ENCODE data around the gene DCHS2. TPM values are rescaled to one million over a fixed set of nuclear protein-coding genes. Genes with fewer than 3 reads are reported as not detected.

DCHS2 gene
- total RNA-seq, 6 donors from 2014 or later: 0.20 to 1.1 (median 0.80) TPM; not detected in 2

DNA sequence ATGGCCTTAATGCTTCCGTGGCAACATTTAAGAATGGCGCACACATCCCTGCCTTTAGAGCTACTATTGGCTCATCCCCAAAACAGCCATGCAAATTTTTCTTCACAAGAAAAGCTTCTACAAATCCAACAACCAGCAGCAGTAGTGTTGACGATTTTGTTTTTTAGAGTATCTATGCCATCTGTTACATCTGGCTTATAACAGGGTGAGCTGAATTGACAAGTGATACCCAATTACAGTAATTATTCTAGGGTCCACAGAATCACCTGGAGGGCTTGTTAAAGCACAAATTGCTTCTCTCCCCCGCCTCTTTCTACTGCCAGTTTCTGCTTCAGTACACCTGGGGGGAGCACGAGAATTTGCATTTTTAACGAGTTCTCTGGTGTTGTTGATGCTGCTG, 34.1 kb downstream of the DCHS2 start:
- H3K36me3 ChIP-seq: no peaks in the 10 kb centered on the region
- no peaks in the 10 kb centered on the region for H3K4me1 ChIP-seq
- no peak overlapping the region for H3K4me3 ChIP-seq
- H3K9me3 ChIP-seq: no peaks in the 10 kb centered on the region
- H3K27ac ChIP-seq: no peak overlapping the region
- H3K27me3 ChIP-seq: no peaks in the 10 kb centered on the region
- DNase-seq: no peak
- 82 to 83% methylated on average over 6 of the region's 6 CpGs for WGBS, 2 donors
- no peak for TF ChIP-seq POLR2AphosphoS5 (IDR thresholded peaks at IDR 0.05)
- no peak for TF ChIP-seq EP300 (IDR thresholded peaks at IDR 0.05)
- no peak for ATAC-seq (ENCODE audit: low FRiP score in 2 of 2)

DNA sequence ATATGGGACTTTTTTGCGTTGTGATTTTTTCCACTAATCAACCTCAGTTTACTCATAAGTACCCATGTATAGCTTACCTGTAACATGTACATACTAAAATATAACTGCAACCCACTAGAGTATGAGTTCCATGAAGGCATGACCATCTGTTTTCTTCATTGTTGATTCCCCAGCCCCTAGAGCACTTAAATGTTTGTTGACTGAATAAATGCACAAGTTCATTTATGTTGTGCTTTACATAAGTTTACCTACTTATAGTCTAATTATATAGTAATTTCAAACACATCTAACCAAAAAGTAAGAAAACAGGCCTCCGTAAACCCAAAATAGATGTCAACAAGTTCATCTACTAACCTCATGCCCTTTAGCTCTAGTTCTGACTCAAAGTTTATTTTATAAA, 34.7 kb downstream of the DCHS2 start:
- Histone ChIP-seq H3K36me3 (no peaks in the 10 kb centered on the region), H3K27me3 (no peaks in the 10 kb centered on the region), H3K9me3 (no peaks in the 10 kb centered on the region), H3K27ac (no peak overlapping the region), H3K4me1 (no peaks in the 10 kb centered on the region), H3K4me3 (no peak overlapping the region)
- DNase-seq (no peak), ATAC-seq (ENCODE audit: low FRiP score in 2 of 2) (no peak)
- TF ChIP-seq POLR2AphosphoS5 (IDR thresholded peaks at IDR 0.05) (no peak), EP300 (IDR thresholded peaks at IDR 0.05) (no peak), POLR2A (IDR thresholded peaks at IDR 0.05) (no peak)
- TF ChIP-seq, protein P1, sequence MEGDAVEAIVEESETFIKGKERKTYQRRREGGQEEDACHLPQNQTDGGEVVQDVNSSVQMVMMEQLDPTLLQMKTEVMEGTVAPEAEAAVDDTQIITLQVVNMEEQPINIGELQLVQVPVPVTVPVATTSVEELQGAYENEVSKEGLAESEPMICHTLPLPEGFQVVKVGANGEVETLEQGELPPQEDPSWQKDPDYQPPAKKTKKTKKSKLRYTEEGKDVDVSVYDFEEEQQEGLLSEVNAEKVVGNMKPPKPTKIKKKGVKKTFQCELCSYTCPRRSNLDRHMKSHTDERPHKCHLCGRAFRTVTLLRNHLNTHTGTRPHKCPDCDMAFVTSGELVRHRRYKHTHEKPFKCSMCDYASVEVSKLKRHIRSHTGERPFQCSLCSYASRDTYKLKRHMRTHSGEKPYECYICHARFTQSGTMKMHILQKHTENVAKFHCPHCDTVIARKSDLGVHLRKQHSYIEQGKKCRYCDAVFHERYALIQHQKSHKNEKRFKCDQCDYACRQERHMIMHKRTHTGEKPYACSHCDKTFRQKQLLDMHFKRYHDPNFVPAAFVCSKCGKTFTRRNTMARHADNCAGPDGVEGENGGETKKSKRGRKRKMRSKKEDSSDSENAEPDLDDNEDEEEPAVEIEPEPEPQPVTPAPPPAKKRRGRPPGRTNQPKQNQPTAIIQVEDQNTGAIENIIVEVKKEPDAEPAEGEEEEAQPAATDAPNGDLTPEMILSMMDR (IDR thresholded peaks at IDR 0.05): no peak
- WGBS, 2 donors: 96 to 97% methylated on average over 2 of the region's 2 CpGs

DNA sequence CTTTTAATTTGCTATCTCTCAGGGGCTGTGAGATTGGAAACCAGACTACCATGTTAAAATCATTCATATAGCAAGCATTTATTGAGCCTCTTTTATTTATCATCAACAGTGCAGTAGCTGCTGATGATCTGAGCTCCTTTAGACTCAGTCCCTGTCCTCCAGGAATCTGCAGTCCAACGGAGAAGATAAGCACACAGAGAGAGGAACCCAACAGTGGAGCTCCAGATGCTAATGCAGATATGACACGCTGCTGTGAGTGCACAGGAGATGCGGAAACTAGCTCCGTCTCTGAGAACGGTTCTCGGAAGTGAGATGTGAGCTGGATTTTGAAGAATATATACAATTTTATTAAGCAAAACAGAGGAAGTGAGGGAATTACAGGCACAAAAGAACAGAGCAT, 35.4 kb downstream of the DCHS2 start:
- Histone ChIP-seq H3K4me3 (no peak overlapping the region), H3K36me3 (no peaks in the 10 kb centered on the region), H3K9me3 (no peaks in the 10 kb centered on the region), H3K4me1 (no peaks in the 10 kb centered on the region), H3K27ac (no peak overlapping the region), H3K27me3 (no peaks in the 10 kb centered on the region)
- 68 to 75% methylated on average over 6 of the region's 6 CpGs for WGBS, 2 donors
- ATAC-seq (ENCODE audit: low FRiP score in 2 of 2) (no peak), DNase-seq (no peak)
- TF ChIP-seq POLR2A (IDR thresholded peaks at IDR 0.05) (no peak), POLR2AphosphoS5 (IDR thresholded peaks at IDR 0.05) (no peak), EP300 (IDR thresholded peaks at IDR 0.05) (no peak)
- TF ChIP-seq, protein P1 (IDR thresholded peaks at IDR 0.05): no peak

DNA sequence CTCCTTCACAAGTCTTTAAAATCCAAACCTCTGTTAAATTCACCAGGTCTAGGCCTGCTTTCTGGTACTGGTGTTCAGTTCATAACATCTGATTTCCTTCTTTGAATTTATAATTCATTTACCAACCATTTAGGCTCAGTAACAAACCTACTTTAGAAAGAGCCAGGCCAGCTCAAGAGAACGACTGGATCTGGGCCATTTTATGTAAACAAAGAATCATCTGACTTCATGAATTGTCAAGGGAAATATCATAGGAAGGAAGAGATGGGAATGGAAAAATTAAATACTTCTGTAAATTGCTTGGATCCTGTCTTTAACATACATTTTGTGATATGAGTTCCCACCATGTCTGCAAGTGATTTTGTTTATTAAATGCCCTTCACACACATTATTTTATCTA, 36.5 kb downstream of the DCHS2 start:
- no peaks in the 10 kb centered on the region for H3K4me1 ChIP-seq
- WGBS, 2 donors: 26 to 31% methylated on average over 1 of the region's 1 CpG
- no peaks in the 10 kb centered on the region for H3K9me3 ChIP-seq
- TF ChIP-seq POLR2AphosphoS5 (IDR thresholded peaks at IDR 0.05) (no peak), POLR2A (IDR thresholded peaks at IDR 0.05) (no peak), EP300 (IDR thresholded peaks at IDR 0.05) (no peak)
- TF ChIP-seq, protein P1 (IDR thresholded peaks at IDR 0.05): no peak
- DNase-seq: no peak
- no peak for ATAC-seq (ENCODE audit: low FRiP score in 2 of 2)
- H3K4me3 ChIP-seq: no peak overlapping the region
- no peaks in the 10 kb centered on the region for H3K27me3 ChIP-seq
- H3K36me3 ChIP-seq: no peaks in the 10 kb centered on the region
- no peak overlapping the region for H3K27ac ChIP-seq

DNA sequence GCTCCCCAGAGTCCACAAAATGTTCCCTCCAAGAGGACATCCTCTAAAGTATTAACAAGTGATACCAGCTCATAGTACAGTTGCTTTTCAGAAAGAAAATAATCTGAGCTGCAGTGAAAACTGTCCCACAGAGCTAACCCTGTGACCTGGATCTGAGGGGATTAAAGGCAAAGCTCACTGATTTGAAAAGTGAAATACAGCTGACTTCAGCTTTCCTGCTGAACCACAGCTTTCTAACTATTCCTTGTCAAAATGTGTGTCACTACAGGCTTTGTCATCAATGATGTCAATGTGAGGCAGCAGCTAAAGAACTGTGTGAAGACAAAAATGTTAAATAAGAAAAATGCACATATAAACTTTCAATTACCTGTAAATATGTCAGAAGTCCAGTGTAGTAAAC, 36.9 kb downstream of the DCHS2 start:
- no peaks in the 10 kb centered on the region for H3K27me3 ChIP-seq
- H3K4me3 ChIP-seq: no peak overlapping the region
- TF ChIP-seq, protein P1 (IDR thresholded peaks at IDR 0.05): no peak
- TF ChIP-seq POLR2AphosphoS5 (IDR thresholded peaks at IDR 0.05) (no peak), EP300 (IDR thresholded peaks at IDR 0.05) (no peak), POLR2A (IDR thresholded peaks at IDR 0.05) (no peak)
- DNase-seq (no peak), ATAC-seq (ENCODE audit: low FRiP score in 2 of 2) (no peak)
- no peaks in the 10 kb centered on the region for H3K9me3 ChIP-seq
- no peak overlapping the region for H3K27ac ChIP-seq
- no peaks in the 10 kb centered on the region for H3K36me3 ChIP-seq
- H3K4me1 ChIP-seq: no peaks in the 10 kb centered on the region
